SK-N-SH (cell line): Measurements from ENCODE around the gene FOXN4.

Experiments
- CTCF ChIP-seq: fragments of 200-600 bp; sonication (generic); IDR thresholded peaks from 2 replicates; pipeline ENCODE4 v1.6.1; 2017; ENCODE audit warnings: antibody characterized with exemption, mild to moderate bottlenecking, moderate library complexity
- EP300 ChIP-seq, 2 experiments: IDR thresholded peaks; 2 replicates each; pipeline versions ENCODE4 v1.4.0 to v1.6.1; 2012; ENCODE audit warnings: borderline replicate concordance in 1 of 2, low read depth in 1 of 2, low read length in 1 of 2
- FOXM1 ChIP-seq: IDR thresholded peaks from 2 replicates; pipeline ENCODE4 v1.4.0; 2012; ENCODE audit warnings: low read depth, mild to moderate bottlenecking
- RCOR1 ChIP-seq: fragments of 150-350 bp; IDR thresholded peaks from 2 replicates; pipeline ENCODE4 v1.6.1; 2017; ENCODE audit warnings: antibody characterized with exemption, low read length
- RXRA ChIP-seq: IDR thresholded peaks from 2 replicates; pipeline ENCODE4 v1.4.0; 2012; ENCODE audit warnings: low read depth, mild to moderate bottlenecking, borderline replicate concordance
- SMC3 ChIP-seq: IDR thresholded peaks from 2 replicates; pipeline ENCODE4 v1.6.1; 2012; ENCODE audit warnings: low read depth, low read length, improper control_type of control experiment
- TAF1 ChIP-seq: IDR thresholded peaks from 2 replicates; pipeline ENCODE4 v1.6.1; 2012; ENCODE audit warnings: low read depth, mild to moderate bottlenecking, low read length, moderate library complexity, borderline replicate concordance

- TF ChIP-seq CTCF (no peak), RCOR1 (no peak), EP300 (IDR thresholded peaks at IDR 0.05; ENCODE audit: borderline replicate concordance in 1 of 2, low read depth in 1 of 2, low read length in 1 of 2) (no peak), SMC3 (no peak), TAF1 (no peak), RXRA (no peak), FOXM1 (no peak)
Measured at GRCh38 chr12:109329686-109330085, 20.6 kb upstream of the FOXN4 start.
